Epithelial cell of proximal tubule (primary cell): ENCODE results near the gene TMEM201. TPM values are rescaled to one million over a fixed set of nuclear protein-coding genes. Genes with fewer than 3 reads are reported as not detected.

Source experiments
- DNase-seq: peaks from one replicate; pipeline ENCODE4 v3.0.0-alpha.2; 2011; ENCODE audit warnings: low read depth
- H3K4me3 ChIP-seq: 2 replicates; pipeline ENCODE4 v1.5.1; 2011; ENCODE audit warnings: low read depth, mild to moderate bottlenecking, low read length
- total RNA-seq: library from RNA; depleted of rRNA; stranded (reverse); fragments of >200 nt; gene quantifications from 2 replicates; pipeline ENCODE4 v1.2.3, GENCODE V29; 2015
- TF ChIP-seq, protein P1 (sequence below): conservative IDR thresholded peaks from 2 replicates; pipeline ENCODE4 v1.5.1; 2012; ENCODE audit warnings: low read depth, mild to moderate bottlenecking, low read length

The TMEM201 gene
- total RNA-seq, 1 donor from 2014 or later: 8.9 TPM

DNA sequence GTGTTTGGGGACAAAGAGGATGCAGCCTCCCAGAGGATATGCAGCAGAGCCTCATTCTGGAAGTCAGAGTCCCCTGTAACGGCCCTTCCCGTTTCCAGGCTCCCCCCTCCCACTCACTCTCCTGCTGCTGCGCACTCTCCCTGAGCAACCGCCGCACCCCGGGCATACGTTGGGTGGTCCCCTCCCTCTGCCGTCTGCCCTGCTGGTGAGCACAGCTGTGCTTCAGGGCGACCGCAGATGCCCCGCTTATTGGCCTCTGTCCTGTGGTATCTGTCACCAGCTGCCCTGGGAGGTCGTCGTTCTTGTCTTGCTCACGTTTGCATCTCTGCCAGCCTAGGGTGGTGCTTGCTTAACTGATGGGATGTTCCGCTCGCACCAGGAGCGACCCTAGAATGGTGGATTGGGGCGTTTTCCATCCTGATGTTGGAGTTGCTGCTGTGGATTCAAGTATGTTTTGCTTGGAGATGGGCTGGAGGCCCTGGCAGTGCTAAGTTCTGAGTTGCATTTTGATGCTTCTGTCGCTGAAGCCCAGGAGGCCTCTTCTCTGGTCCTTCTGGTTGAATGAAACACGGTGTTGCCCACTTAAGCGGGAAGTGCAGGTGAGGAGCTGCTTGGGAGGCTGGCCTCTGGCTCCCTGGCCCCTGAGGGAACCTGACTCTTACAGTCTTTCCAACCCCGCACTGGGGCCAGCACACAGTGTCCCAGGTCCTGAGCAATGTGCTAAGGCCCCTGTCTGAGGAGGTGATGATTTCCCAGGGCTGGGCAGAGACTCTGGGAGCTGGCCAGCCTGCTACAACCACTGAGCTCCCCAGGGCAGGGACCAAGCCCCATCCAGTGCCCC lies 3.2 kb downstream of the TMEM201 start:
- TF ChIP-seq, protein P1, sequence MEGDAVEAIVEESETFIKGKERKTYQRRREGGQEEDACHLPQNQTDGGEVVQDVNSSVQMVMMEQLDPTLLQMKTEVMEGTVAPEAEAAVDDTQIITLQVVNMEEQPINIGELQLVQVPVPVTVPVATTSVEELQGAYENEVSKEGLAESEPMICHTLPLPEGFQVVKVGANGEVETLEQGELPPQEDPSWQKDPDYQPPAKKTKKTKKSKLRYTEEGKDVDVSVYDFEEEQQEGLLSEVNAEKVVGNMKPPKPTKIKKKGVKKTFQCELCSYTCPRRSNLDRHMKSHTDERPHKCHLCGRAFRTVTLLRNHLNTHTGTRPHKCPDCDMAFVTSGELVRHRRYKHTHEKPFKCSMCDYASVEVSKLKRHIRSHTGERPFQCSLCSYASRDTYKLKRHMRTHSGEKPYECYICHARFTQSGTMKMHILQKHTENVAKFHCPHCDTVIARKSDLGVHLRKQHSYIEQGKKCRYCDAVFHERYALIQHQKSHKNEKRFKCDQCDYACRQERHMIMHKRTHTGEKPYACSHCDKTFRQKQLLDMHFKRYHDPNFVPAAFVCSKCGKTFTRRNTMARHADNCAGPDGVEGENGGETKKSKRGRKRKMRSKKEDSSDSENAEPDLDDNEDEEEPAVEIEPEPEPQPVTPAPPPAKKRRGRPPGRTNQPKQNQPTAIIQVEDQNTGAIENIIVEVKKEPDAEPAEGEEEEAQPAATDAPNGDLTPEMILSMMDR: no peak
- DNase-seq: no peak
- H3K4me3 ChIP-seq: no peak overlapping the region

DNA sequence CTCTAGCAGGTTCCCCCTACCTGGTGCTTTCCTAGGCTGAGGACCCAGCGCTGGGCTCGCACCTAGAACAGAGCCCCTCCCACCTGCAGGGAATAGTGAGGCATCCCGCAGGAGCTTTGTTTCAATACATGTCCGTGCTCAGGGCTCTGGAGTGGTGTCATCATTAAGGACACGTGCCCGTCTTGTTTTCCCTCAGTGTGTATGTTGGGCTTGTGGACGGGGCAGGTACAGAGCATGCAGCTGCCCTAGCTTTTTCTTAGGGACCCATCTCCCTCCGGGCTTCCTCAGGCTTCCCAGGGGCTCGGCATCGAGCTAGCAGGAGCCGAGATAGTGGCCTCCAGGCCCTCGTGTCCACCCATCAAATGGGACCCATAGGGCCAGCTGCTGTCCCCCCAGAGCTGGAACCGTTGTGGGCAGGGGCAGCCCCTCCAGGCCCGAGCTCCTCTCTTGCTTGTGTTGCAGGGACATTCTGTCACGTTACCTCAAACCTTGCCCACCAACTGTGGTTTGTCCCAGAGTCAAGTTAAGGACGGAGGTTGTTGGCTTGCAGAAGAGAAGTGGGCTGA lies 3.9 kb downstream of the TMEM201 start:
- TF ChIP-seq, protein P1: no peak
- H3K4me3 ChIP-seq: no peak overlapping the region
- no peak for DNase-seq

- H3K4me3 ChIP-seq: no peak overlapping the region
- DNase-seq: no peak
- TF ChIP-seq, protein P1: no peak
These were observed 4.4 kb downstream of the TMEM201 start for GRCh38 chr1:9593147-9593491.

- no peak for DNase-seq
- H3K4me3 ChIP-seq: no peak overlapping the region
- TF ChIP-seq, protein P1: no peak
These were observed 5.1 kb downstream of the TMEM201 start for GRCh38 chr1:9593492-9594465.

DNA sequence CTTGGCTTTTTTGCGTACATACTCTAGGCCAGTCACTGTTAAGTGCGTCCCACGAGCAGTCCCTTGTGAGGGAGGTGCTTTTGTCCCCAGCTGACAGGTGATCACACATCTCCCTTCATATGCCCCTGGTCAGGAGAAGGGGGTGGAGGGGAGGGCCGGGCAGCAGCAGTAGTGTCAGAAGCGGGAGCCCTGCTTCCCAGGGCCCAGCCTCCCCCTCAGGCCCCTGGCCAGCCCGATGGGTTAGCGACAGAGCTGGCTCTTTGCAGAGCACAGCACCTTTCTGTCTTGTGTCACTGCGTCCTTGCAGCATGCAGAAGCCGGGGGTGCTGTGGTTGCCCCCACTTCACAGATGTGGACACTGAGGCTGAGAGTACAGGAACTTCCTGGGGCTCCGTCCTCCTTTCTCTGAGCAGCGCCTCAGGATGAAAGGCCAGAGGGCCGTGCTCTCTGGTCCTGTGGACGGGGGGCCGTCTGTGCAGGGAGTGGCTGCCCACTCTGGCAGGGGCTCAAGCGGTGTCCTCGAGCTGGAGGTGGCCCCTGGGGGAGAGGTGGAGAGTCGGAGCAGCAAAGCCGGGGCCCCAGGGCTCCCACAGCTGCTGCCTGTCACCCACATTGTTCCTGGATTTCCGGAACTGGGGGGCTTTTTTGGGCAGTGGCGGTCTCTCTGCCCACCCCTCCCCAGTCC lies 5.9 kb downstream of the TMEM201 start:
- TF ChIP-seq, protein P1: no peak
- H3K4me3 ChIP-seq: no peak overlapping the region
- no peak for DNase-seq

GRCh38 chr1:9595156-9595967 lies 6.7 kb downstream of the TMEM201 start:
- DNase-seq: no peak
- TF ChIP-seq, protein P1: no peak
- no peak overlapping the region for H3K4me3 ChIP-seq
